Pancreas (tissue), 10 donors: ENCODE data around the gene SPC25. TPM values are rescaled to one million over a fixed set of nuclear protein-coding genes. Genes with fewer than 3 reads are reported as not detected.
A peak's percentile ranks its signal among the peaks of the same experiment; 100 is the strongest.
"Not testable (repeated sequence)": the region's sequence is repeated elsewhere in the genome, so short reads cannot be mapped to it uniquely, and the experiment has no call there.

Experiments
- ATAC-seq, 4 donors: fragments of 200-7000 bp; cut with Tn5 transposase; one replicate each; pipeline versions ENCODE4 v1.8.0 to v1.9.1; 2020; ENCODE audit warnings: mild to moderate bottlenecking in 4 of 4, moderate library complexity in 4 of 4
- DNase-seq, 6 donors: peaks; one replicate each; pipeline ENCODE4 v3.0.0-alpha.2; 2020
- FAIRE-seq: peaks from 2 replicates; lab custom pipeline; 2012; peaks lifted over from hg19 to GRCh38; lab: Jason Lieb, UNC
- H3K27ac ChIP-seq, 4 donors: fragments of 200-600 bp; sonication (generic); 1 replicate in 3 of 4; 2 replicates in 1 of 4; pipeline versions ENCODE4 v1.5.0 to v1.8.0; 2020
- H3K27me3 ChIP-seq, 4 donors: fragments of 200-600 bp; one replicate each; pipeline ENCODE4 v1.8.0; 2021
- H3K36me3 ChIP-seq, 3 donors: fragments of 200-600 bp; sonication (generic) in 1 of 3; one replicate each; pipeline versions ENCODE4 v1.5.0 to v1.8.0; 2020 to 2021
- H3K4me1 ChIP-seq, 3 donors: fragments of 200-600 bp; one replicate each; pipeline ENCODE4 v1.8.0; 2021
- H3K4me3 ChIP-seq, 4 donors: fragments of 200-600 bp; sonication (generic) in 2 of 4; one replicate each; pipeline versions ENCODE4 v1.5.0 to v1.8.0; 2020 to 2021
- H3K9me3 ChIP-seq, 4 donors: fragments of 200-600 bp; one replicate each; pipeline ENCODE4 v1.8.0; 2021
- CTCF ChIP-seq, 4 donors: fragments of 200-600 bp; sonication (generic) in 3 of 4; IDR thresholded peaks; one replicate each; pipeline versions ENCODE4 v1.5.0 to v1.8.0; 2021; ENCODE audit warnings: antibody characterized with exemption in 4 of 4
- WGBS, 2 donors: extraction: QIAGEN DNeasy Blood & Tissue Kit; methylation state at CpG; one replicate each; pipeline ENCODE4 v1.1.7; 2013; 5-methylcytosine and 5-hydroxymethylcytosine counted together
- intact Hi-C, 3 donors: fragments of 100-400 bp; cut with DNase I; formaldehyde crosslinking; loops; one replicate each; pipeline versions ENCODE4 v1.11.1 to v1.14.2; 2022
- polyA plus RNA-seq, 2 donors: library from polyadenylated mRNA; stranded (reverse); fragments of 200-250 nt; gene quantifications; one replicate each; pipeline ENCODE4 v1.2.3, GENCODE V29; 2013
- total RNA-seq, 6 donors: library from RNA; stranded (reverse); fragmentation: NEBNext Ultra II Directional in 4 of 6; extraction: Animal tissue kit (Norgen Biotek cat#: 25700) in 4 of 6; gene quantifications; one replicate each; pipeline versions ENCODE4 v1.2.1 to v1.2.4, GENCODE V29; 2021 to 2023
- donor health status: healthy with polysubstance abuse.
- donor health status: DM: no; HTN: no; CAD: no; lungs with moderate emphysema.
- donor health status: DM: no; HTN: no; CAD: no.
- donor health status: control.
- donor health status: control.
- donor health status: Bipolar disorder and iron deficiency.
- donor health status: DM: yes; HTN: yes; CAD: no.
- donor health status: DM: no; HTN: no; CAD: no.
- donor health status: DM: no; HTN: no; CAD: no.
- donor health status: DM: yes; HTN: yes; CAD: no.

The SPC25 gene
- total and polyA plus RNA-seq, 8 donors: 0.14 to 4.2 (median 0.83) TPM

DNA sequence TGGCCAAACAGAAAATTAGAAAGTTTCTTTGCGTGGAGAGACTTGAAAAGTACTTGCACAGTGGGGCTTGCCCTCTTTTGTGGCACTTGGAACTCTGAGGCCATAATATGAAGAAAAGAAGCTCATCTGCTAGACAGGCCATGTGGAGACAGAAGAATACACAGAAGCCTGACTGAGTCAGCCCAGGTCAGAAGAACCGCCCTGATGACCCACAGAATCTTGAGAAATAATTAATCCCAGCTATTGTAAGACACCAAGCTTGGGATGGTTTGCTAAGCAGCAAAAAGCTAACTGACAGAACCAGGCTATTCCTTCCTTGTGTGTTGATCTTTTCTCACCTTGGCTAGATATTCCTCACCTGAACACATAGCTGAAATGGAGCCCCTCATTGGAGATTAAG lies 44.6 kb upstream of the SPC25 start:
- WGBS, 2 donors: 63 to 73% methylated on average over 2 of the region's 2 CpGs
- no peak for TF ChIP-seq CTCF (IDR thresholded peaks at IDR 0.05)

GRCh38 chr2:168932174-168932573 lies 41.9 kb upstream of the SPC25 start:
- ATAC-seq, intact Hi-C loops, FAIRE-seq: not testable (repeated sequence)

More for the DNA sequence above, 44.6 kb upstream of the SPC25 start:
- Histone ChIP-seq H3K9me3 (no peaks in the 10 kb centered on the region), H3K36me3 (no peaks in the 10 kb centered on the region), H3K4me3 (no peak overlapping the region), H3K27me3 (no peaks in the 10 kb centered on the region), H3K4me1 (no peaks in the 10 kb centered on the region), H3K27ac (no peak overlapping the region)
- no peak for DNase-seq
- FAIRE-seq: no peak
- intact Hi-C loops: no loop called here
- no peak for ATAC-seq

GRCh38 chr2:168930242-168930641 lies 40.0 kb upstream of the SPC25 start:
- TF ChIP-seq CTCF (IDR thresholded peaks at IDR 0.05): no peak
- no peaks in the 10 kb centered on the region for H3K9me3 ChIP-seq
- no peak overlapping the region for H3K27ac ChIP-seq
- intact Hi-C loops: no loop called here
- 46 to 61% methylated on average over 1 of the region's 1 CpG for WGBS, 2 donors
- no peaks in the 10 kb centered on the region for H3K4me1 ChIP-seq
- DNase-seq: no peak
- no peaks in the 10 kb centered on the region for H3K27me3 ChIP-seq
- H3K36me3 ChIP-seq: no peaks in the 10 kb centered on the region
- peak in 2 of 4 donors; percentile 74 to 85 for ATAC-seq
- no peak overlapping the region for H3K4me3 ChIP-seq
- no peak for FAIRE-seq

More at GRCh38 chr2:168932174-168932573, 41.9 kb upstream of the SPC25 start:
- H3K4me3 ChIP-seq, H3K27me3 ChIP-seq, H3K9me3 ChIP-seq, H3K36me3 ChIP-seq, DNase-seq, H3K27ac ChIP-seq, H3K4me1 ChIP-seq: not testable (repeated sequence)
- 87 to 92% methylated on average over 4 of the region's 4 CpGs for WGBS, 2 donors

DNA sequence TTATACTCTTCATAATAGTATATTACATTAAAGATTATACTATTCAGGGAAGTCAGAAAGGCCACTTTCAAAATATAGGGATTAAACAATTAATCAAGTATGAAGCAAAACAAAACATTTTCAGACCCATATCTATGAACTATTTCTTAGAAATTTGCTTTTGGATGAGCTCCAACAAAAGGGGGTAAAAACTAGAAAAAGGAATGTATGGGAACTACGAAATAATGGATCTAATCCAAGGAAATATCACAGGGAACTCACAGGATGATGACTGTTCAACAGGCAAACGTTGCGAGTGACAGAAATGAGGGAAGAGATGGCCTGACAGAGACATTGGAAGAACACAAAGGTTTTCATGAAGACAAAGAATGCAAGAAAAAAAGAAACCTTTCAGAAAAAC lies 38.8 kb upstream of the SPC25 start:
- TF ChIP-seq CTCF (IDR thresholded peaks at IDR 0.05): no peak
- no peaks in the 10 kb centered on the region for H3K4me1 ChIP-seq
- no peak overlapping the region for H3K4me3 ChIP-seq
- DNase-seq: no peak
- intact Hi-C loops: loop anchor here in 1 of 3 donors (10.0 kb wide), 1 partner anchor 154 kb away; no protein-coding TSS in a partner anchor
- no peak for ATAC-seq
- H3K27ac ChIP-seq: no peak overlapping the region
- no peaks in the 10 kb centered on the region for H3K36me3 ChIP-seq
- no peak for FAIRE-seq
- WGBS, 2 donors: 65 to 67% methylated on average over 3 of the region's 3 CpGs
- no peaks in the 10 kb centered on the region for H3K9me3 ChIP-seq
- H3K27me3 ChIP-seq: no peaks in the 10 kb centered on the region

- Histone ChIP-seq H3K36me3 (no peaks in the 10 kb centered on the region), H3K4me3 (no peak overlapping the region), H3K27me3 (no peaks in the 10 kb centered on the region), H3K9me3 (no peaks in the 10 kb centered on the region), H3K4me1 (no peaks in the 10 kb centered on the region), H3K27ac (no peak overlapping the region)
- FAIRE-seq (no peak), DNase-seq (no peak), ATAC-seq (peak in 2 of 4 donors; percentile 39 to 55)
- intact Hi-C loops: loop anchor here in 1 of 3 donors (10.0 kb wide), 1 partner anchor 153 kb away; no protein-coding TSS in a partner anchor
- no peak for TF ChIP-seq CTCF (IDR thresholded peaks at IDR 0.05)
- WGBS, 2 donors: 81 to 84% methylated on average over 3 of the region's 3 CpGs
Measured at GRCh38 chr2:168928113-168928831, 38.0 kb upstream of the SPC25 start.
